H9 (cell line): ENCODE measurements around the gene CCDC34. TPM values are rescaled to one million over a fixed set of nuclear protein-coding genes. Genes with fewer than 3 reads are reported as not detected.

Experiments used
- DNase-seq: peaks from one replicate; pipeline ENCODE4 v3.0.0-alpha.2; 2017
- H2AFZ ChIP-seq: one replicate; pipeline ENCODE4 v1.6.1; 2013; ENCODE audit warnings: mild to moderate bottlenecking, low read length, control low read depth, moderate library complexity
- H2AK5ac ChIP-seq: 2 replicates; pipeline ENCODE4 v1.6.1; 2013; ENCODE audit warnings: low read length, control low read depth, mixed read lengths; ENCODE audit not compliant: insufficient read length
- H2BK120ac ChIP-seq: one replicate; pipeline ENCODE4 v1.6.1; 2013; ENCODE audit warnings: low read depth, mild to moderate bottlenecking, low read length, control low read depth, inconsistent platforms; ENCODE audit not compliant: poor library complexity, severe bottlenecking
- H2BK12ac ChIP-seq: 2 replicates; pipeline ENCODE4 v1.6.1; 2013; ENCODE audit warnings: low read length, control low read depth, mixed read lengths, low read depth; ENCODE audit not compliant: insufficient read length
- H2BK15ac ChIP-seq: 2 replicates; pipeline ENCODE4 v1.6.1; 2013; ENCODE audit warnings: low read depth, low read length, control low read depth
- H2BK20ac ChIP-seq: one replicate; pipeline ENCODE4 v1.6.1; 2013; ENCODE audit warnings: low read depth, mild to moderate bottlenecking, low read length, control low read depth, inconsistent platforms; ENCODE audit not compliant: poor library complexity, severe bottlenecking
- H2BK5ac ChIP-seq: 2 replicates; pipeline ENCODE4 v1.6.1; 2013; ENCODE audit warnings: low read length, control low read depth, mixed read lengths; ENCODE audit not compliant: insufficient read length
- H3K14ac ChIP-seq: 2 replicates; pipeline ENCODE4 v1.6.1; 2013; ENCODE audit warnings: low read length, control low read depth; ENCODE audit not compliant: insufficient read depth
- H3K18ac ChIP-seq: 2 replicates; pipeline ENCODE4 v1.6.1; 2013; ENCODE audit warnings: low read depth, mild to moderate bottlenecking, mixed read lengths, low read length, control low read depth; ENCODE audit not compliant: insufficient read length
- H3K23ac ChIP-seq: 2 replicates; pipeline ENCODE4 v1.6.1; 2013; ENCODE audit warnings: low read length, control low read depth, mixed read lengths, low read depth; ENCODE audit not compliant: insufficient read length
- H3K23me2 ChIP-seq: 2 replicates; pipeline ENCODE4 v1.6.1; 2013; ENCODE audit warnings: low read depth, mild to moderate bottlenecking, mixed read lengths, low read length, control low read depth; ENCODE audit not compliant: insufficient read length, poor library complexity, severe bottlenecking
- H3K27ac ChIP-seq: 2 replicates; pipeline ENCODE4 v1.5.1; 2013; ENCODE audit warnings: low read length, control low read depth, mixed read lengths, low read depth; ENCODE audit not compliant: insufficient read length
- H3K27me3 ChIP-seq: 2 replicates; pipeline ENCODE4 v1.6.1; 2013; ENCODE audit warnings: low read length, control low read depth, inconsistent platforms; ENCODE audit not compliant: insufficient read depth
- H3K4ac ChIP-seq: 2 replicates; pipeline ENCODE4 v1.6.1; 2013; ENCODE audit warnings: low read depth, mild to moderate bottlenecking, control low read depth, inconsistent platforms, low read length, moderate library complexity
- H3K4me1 ChIP-seq: 2 replicates; pipeline ENCODE4 v1.6.1; 2013; ENCODE audit warnings: low read length, control low read depth, inconsistent platforms; ENCODE audit not compliant: insufficient read depth
- H3K4me2 ChIP-seq: 2 replicates; pipeline ENCODE4 v1.6.1; 2013; ENCODE audit warnings: low read length, control low read depth, mixed read lengths; ENCODE audit not compliant: insufficient read length, insufficient read depth
- H3K56ac ChIP-seq: 2 replicates; pipeline ENCODE4 v1.6.1; 2013; ENCODE audit warnings: low read depth, mild to moderate bottlenecking, mixed read lengths, low read length, control low read depth; ENCODE audit not compliant: insufficient read length
- H3K79me1 ChIP-seq: 2 replicates; pipeline ENCODE4 v1.6.1; 2013; ENCODE audit warnings: low read depth, mild to moderate bottlenecking, moderate library complexity, low read length, control low read depth, inconsistent platforms; ENCODE audit not compliant: insufficient read depth, poor library complexity, severe bottlenecking
- H3K79me2 ChIP-seq: 2 replicates; pipeline ENCODE4 v1.6.1; 2013; ENCODE audit warnings: low read length, control low read depth, inconsistent platforms; ENCODE audit not compliant: insufficient read depth
- H3K9ac ChIP-seq: 2 replicates; pipeline ENCODE4 v1.6.1; 2013; ENCODE audit warnings: low read length, control low read depth, mixed read lengths; ENCODE audit not compliant: insufficient read length; ENCODE audit errors: extremely low read depth
- H3K9me3 ChIP-seq: one replicate; pipeline ENCODE4 v1.6.1; 2013; ENCODE audit warnings: low read depth, low read length, inconsistent platforms; ENCODE audit not compliant: control insufficient read depth
- H3T11ph ChIP-seq: one replicate; pipeline ENCODE4 v1.6.1; 2013; ENCODE audit warnings: mild to moderate bottlenecking, low read length, control low read depth, inconsistent platforms
- H4K20me1 ChIP-seq: one replicate; pipeline ENCODE4 v1.6.1; 2013; ENCODE audit not compliant: control insufficient read depth, insufficient read length, insufficient read depth
- H4K5ac ChIP-seq: 2 replicates; pipeline ENCODE4 v1.6.1; 2013; ENCODE audit warnings: low read depth, mild to moderate bottlenecking, mixed read lengths, low read length, control low read depth; ENCODE audit not compliant: insufficient read length
- H4K8ac ChIP-seq: replicated peaks from 2 replicates; pipeline ENCODE4 v1.6.1; 2013; ENCODE audit warnings: low read length, control low read depth, mixed read lengths, low read depth; ENCODE audit not compliant: insufficient read length
- H4K91ac ChIP-seq: 2 replicates; pipeline ENCODE4 v1.6.1; 2013; ENCODE audit warnings: low read depth, mild to moderate bottlenecking, moderate library complexity, mixed read lengths, low read length, control low read depth; ENCODE audit not compliant: insufficient read length
- H3K27ac Mint-ChIP-seq, 3 experiments: 2 replicates in 2 of 3; 3 replicates in 1 of 3; pipeline ENCODE4 v1.8.0; 2020 to 2021; ENCODE audit warnings: mixed read lengths in 3 of 3, mild to moderate bottlenecking in 1 of 3, moderate library complexity in 1 of 3
- H3K27me3 Mint-ChIP-seq: 2 replicates; pipeline ENCODE4 v1.8.0; 2021; ENCODE audit warnings: low read depth, mild to moderate bottlenecking, moderate library complexity, mixed read lengths
- H3K36me3 Mint-ChIP-seq, 3 experiments: 2 replicates in 2 of 3; 3 replicates in 1 of 3; pipeline ENCODE4 v1.8.0; 2020 to 2021; ENCODE audit warnings: low read depth in 3 of 3, mixed read lengths in 3 of 3; ENCODE audit not compliant: insufficient read depth in 1 of 3
- H3K4me1 Mint-ChIP-seq, 2 experiments: 2 replicates each; pipeline ENCODE4 v1.8.0; 2020; ENCODE audit warnings: mixed read lengths in 2 of 2
- H3K4me3 Mint-ChIP-seq, 2 experiments: 2 replicates in 1 of 2; 3 replicates in 1 of 2; pipeline ENCODE4 v1.8.0; 2020 to 2021; ENCODE audit warnings: mild to moderate bottlenecking in 2 of 2, mixed read lengths in 2 of 2, moderate library complexity in 1 of 2
- H3K9me3 Mint-ChIP-seq, 2 experiments: 2 replicates in 1 of 2; 3 replicates in 1 of 2; pipeline ENCODE4 v1.8.0; 2020; ENCODE audit warnings: mild to moderate bottlenecking in 2 of 2, mixed read lengths in 2 of 2, moderate library complexity in 1 of 2
- CTCF ChIP-seq: fragments of 200-600 bp; sonication (generic); conservative IDR thresholded peaks from 3 replicates; pipeline ENCODE4 v1.8.0; 2021; ENCODE audit warnings: antibody characterized with exemption, mild to moderate bottlenecking
- WGBS: extraction: QIAGEN DNeasy Blood & Tissue Kit; methylation state at CpG from one replicate; pipeline ENCODE4 v1.1.7; 2013; ENCODE audit warnings: missing lambda C conversion rate, low lambda C conversion rate, mixed read lengths; ENCODE audit not compliant: insufficient read length; ENCODE audit errors: extremely low coverage; 5-methylcytosine and 5-hydroxymethylcytosine counted together
- total RNA-seq: library from RNA; stranded (reverse); gene quantifications from 2 replicates; pipeline ENCODE4 v1.2.1, GENCODE V29; 2021

The CCDC34 gene
- total RNA-seq, 1 experiment from 2014 or later: 25.2 TPM

- H3K9ac ChIP-seq: no peak overlapping the region
- no peaks in the 10 kb centered on the region for H4K20me1 ChIP-seq
- H3K14ac ChIP-seq: no peak overlapping the region
- no peak overlapping the region for H3K56ac ChIP-seq
- H3T11ph ChIP-seq: no peak overlapping the region
- WGBS: no CpG with 5 or more reads among the region's 3 CpGs
- H3K4me2 ChIP-seq: no peak overlapping the region
- H3K23me2 ChIP-seq: no peaks in the 10 kb centered on the region
- no peak overlapping the region for H2BK20ac ChIP-seq
- H4K91ac ChIP-seq: no peak overlapping the region
- no peak overlapping the region for H3K27ac ChIP-seq
- no peak overlapping the region for H2BK15ac ChIP-seq
- no peak overlapping the region for H3K4ac ChIP-seq
- Mint-ChIP-seq H3K9me3 (no peaks in the 10 kb centered on the region), H3K4me1 (peaks cover 55 to 62% of the 10 kb centered on the region in 2 experiments), H3K36me3 (peaks cover 2 to 20% (median 14%) of the 10 kb centered on the region in 3 experiments), H3K27ac (no peak overlapping the region), H3K27me3 (no peaks in the 10 kb centered on the region; the same call in 1 of the 2 replicates), H3K4me3 (no peak overlapping the region)
- no peak overlapping the region for H2AK5ac ChIP-seq
- no peak overlapping the region for H2BK5ac ChIP-seq
- no peak overlapping the region for H2BK12ac ChIP-seq
- TF ChIP-seq CTCF: no peak
- no peaks in the 10 kb centered on the region for H3K9me3 ChIP-seq
- H3K4me1 ChIP-seq: no peaks in the 10 kb centered on the region; the same call in 1 of the 2 replicates
- no peak overlapping the region for H3K18ac ChIP-seq
- H3K79me2 ChIP-seq: no peaks in the 10 kb centered on the region
- no peak for DNase-seq
- H4K5ac ChIP-seq: no peak overlapping the region
- H4K8ac ChIP-seq: no peak overlapping the region
- no peak overlapping the region for H2BK120ac ChIP-seq
- no peak overlapping the region for H3K23ac ChIP-seq
- H3K79me1 ChIP-seq: no peaks in the 10 kb centered on the region
- no peaks in the 10 kb centered on the region for H3K27me3 ChIP-seq
- H2AFZ ChIP-seq: no peak overlapping the region
Observed at GRCh38 chr11:27355575-27356104, 7.4 kb downstream of the CCDC34 start.
